ENCODE data around the gene TNP1. TPM values are rescaled to one million over a fixed set of nuclear protein-coding genes. Genes with fewer than 3 reads are reported as not detected.

Gene TNP1
- total and polyA plus RNA-seq, 9 donors = not detected

- intact Hi-C loops (cut with DNase I) = no loop called here
- H3K36me3 ChIP-seq = no peaks in the 10 kb centered on the region
- DNase-seq = no peak
- no peaks in the 10 kb centered on the region for H3K9me3 ChIP-seq
- H3K4me3 ChIP-seq = no peak overlapping the region
- H3K4me1 ChIP-seq (ENCODE audit: insufficient read depth) = no peaks in the 10 kb centered on the region
- WGBS, 3 donors = 87 to 91% (median 90%) methylated on average over 2 of the region's 2 CpGs
- TF ChIP-seq CTCF (IDR thresholded peaks at IDR 0.05) = no peak
- TF ChIP-seq EP300 (IDR thresholded peaks at IDR 0.05) = no peak
- TF ChIP-seq POLR2A (IDR thresholded peaks at IDR 0.05) = no peak
- no peak overlapping the region for H3K27ac ChIP-seq
- no peaks in the 10 kb centered on the region for H3K27me3 ChIP-seq
These were observed 16.0 kb upstream of the TNP1 start for GRCh38 chr2:216875862-216876261.

- H3K9me3 ChIP-seq = no peaks in the 10 kb centered on the region
- H3K36me3 ChIP-seq = no peaks in the 10 kb centered on the region
- no peaks in the 10 kb centered on the region for H3K4me1 ChIP-seq (ENCODE audit: insufficient read depth)
- no peak overlapping the region for H3K4me3 ChIP-seq
- 93 to 96% (median 96%) methylated on average over 1 of the region's 1 CpG for WGBS, 3 donors
- TF ChIP-seq POLR2A (IDR thresholded peaks at IDR 0.05) (no peak), EP300 (IDR thresholded peaks at IDR 0.05) (no peak), CTCF (IDR thresholded peaks at IDR 0.05) (no peak)
- H3K27me3 ChIP-seq = no peaks in the 10 kb centered on the region
- DNase-seq = no peak
- intact Hi-C loops (cut with DNase I) = no loop called here
- H3K27ac ChIP-seq = no peak overlapping the region
These were observed 13.7 kb upstream of the TNP1 start for GRCh38 chr2:216873573-216873972.

GRCh38 chr2:216872624-216873023 lies 12.8 kb upstream of the TNP1 start:
- H3K36me3 ChIP-seq = no peaks in the 10 kb centered on the region
- no peak overlapping the region for H3K27ac ChIP-seq
- TF ChIP-seq POLR2A (IDR thresholded peaks at IDR 0.05) (no peak), EP300 (IDR thresholded peaks at IDR 0.05) (no peak), CTCF (IDR thresholded peaks at IDR 0.05) (no peak)
- H3K4me3 ChIP-seq = no peak overlapping the region
- H3K4me1 ChIP-seq (ENCODE audit: insufficient read depth) = no peaks in the 10 kb centered on the region
- no peaks in the 10 kb centered on the region for H3K27me3 ChIP-seq
- H3K9me3 ChIP-seq = no peaks in the 10 kb centered on the region
- intact Hi-C loops (cut with DNase I) = no loop called here
- WGBS, 3 donors = 93 to 97% (median 95%) methylated on average over 3 of the region's 3 CpGs
- no peak for DNase-seq

- WGBS, 3 donors = 85 to 92% (median 88%) methylated on average over 3 of the region's 3 CpGs
- Histone ChIP-seq H3K36me3 (no peaks in the 10 kb centered on the region), H3K4me1 (ENCODE audit: insufficient read depth) (no peaks in the 10 kb centered on the region), H3K9me3 (no peaks in the 10 kb centered on the region), H3K27me3 (no peaks in the 10 kb centered on the region), H3K27ac (no peak overlapping the region), H3K4me3 (no peak overlapping the region)
- TF ChIP-seq CTCF (IDR thresholded peaks at IDR 0.05) (no peak), EP300 (IDR thresholded peaks at IDR 0.05) (no peak), POLR2A (IDR thresholded peaks at IDR 0.05) (no peak)
- intact Hi-C loops (cut with DNase I) = no loop called here
- DNase-seq = no peak
These were observed 12.2 kb upstream of the TNP1 start for GRCh38 chr2:216872040-216872439.

All from ovary (tissue), 9 donors.